ENCODE data around the gene DMAC1.
A peak's percentile ranks its signal among the peaks of the same experiment; 100 is the strongest.

Gene DMAC1, protein sequence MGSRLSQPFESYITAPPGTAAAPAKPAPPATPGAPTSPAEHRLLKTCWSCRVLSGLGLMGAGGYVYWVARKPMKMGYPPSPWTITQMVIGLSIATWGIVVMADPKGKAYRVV

DNA sequence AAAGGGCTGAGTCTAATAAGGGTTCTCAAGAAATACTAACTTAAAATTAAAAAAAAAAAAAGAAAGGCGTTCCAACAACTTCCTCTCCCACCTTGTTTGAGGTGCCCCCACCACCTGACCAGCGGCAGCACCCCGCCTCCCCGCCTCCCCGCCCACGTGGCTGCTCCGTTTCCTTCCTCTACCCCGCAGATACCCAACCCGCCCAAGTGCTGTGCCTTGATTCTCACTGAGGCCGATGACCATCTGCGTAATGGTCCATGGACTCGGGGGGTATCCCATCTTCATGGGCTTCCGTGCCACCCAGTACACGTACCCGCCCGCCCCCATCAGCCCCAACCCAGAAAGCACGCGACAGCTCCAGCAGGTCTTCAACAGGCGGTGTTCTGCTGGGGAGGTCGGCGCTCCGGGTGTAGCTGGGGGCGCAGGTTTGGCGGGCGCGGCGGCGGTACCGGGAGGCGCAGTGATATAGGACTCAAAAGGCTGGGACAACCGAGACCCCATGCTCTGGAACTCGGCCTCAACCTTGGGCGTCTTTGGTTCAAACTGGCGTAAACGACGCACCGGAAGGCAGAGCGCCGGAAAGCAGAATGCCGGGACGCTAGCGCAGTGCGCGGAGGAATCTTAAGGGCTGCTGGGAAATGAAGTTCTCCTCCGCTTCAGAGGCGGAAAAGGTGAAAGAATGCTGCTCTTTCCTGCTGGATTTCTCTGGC is at the start of gene DMAC1:
DMAC1 (minus strand) TSS at position 545 of the 710 bp plus-strand sequence; CDS start at position 501, 44 bp downstream.
- DNase-seq, result peak; percentile 39

DNA sequence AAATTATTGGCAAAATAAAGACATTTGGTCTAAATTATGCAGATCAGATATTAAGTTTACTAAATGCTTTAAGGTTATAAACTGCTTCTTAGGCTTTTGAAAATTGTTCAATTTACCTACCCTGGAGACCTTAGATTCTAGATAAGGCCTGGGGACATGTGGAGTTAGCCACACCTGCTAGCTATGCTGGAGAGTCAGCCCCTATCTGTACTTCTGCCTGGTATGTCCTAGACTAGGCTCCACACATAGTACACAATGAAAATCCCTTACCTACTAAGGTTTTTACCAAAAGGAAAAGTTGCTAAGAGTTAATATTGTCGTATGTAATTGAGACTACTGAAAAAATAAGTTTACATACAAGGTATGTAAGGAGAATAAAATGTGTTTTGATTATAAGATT is 49.8 kb upstream of the DMAC1 start:
- no peak for DNase-seq

DNA sequence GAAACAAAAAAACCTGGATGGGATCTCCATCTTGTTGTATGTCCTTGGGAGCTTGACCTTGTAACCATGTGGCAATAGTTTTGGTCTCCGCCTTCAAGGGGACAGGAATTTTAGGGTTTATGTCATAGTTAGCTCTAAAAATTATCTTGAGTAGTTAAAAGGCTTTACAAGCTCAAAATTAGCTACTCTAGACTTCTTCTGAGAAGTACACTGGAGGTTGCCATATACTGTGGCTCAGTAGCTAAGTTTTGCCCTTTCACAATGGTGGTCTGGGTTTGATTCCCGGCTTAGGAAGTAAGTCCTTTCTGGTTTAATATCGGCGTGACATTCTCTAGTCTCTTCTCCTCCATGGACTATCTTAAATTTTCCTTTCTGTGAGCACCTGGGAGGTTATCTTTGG is 48.9 kb upstream of the DMAC1 start:
- DNase-seq, result no peak

DNA sequence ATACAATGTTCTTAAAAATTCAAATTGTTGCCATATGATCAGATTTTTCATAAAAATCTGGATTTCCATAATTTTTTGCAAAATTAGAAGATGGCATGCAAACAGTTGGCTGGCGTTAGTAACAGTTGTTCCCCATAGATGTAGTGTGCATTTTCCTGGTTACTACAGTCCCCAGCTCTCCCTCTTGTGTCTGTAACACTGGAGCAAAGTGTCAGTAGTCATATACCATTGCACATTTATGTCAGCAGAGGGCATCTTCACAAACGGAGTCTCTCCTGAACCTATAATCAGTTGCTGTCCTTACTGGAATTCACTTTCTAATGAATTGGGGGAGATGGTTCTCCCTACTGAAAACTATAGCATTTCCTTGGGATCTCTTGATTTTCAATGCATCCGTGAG is 44.7 kb upstream of the DMAC1 start:
- DNase-seq, result no peak

DNA sequence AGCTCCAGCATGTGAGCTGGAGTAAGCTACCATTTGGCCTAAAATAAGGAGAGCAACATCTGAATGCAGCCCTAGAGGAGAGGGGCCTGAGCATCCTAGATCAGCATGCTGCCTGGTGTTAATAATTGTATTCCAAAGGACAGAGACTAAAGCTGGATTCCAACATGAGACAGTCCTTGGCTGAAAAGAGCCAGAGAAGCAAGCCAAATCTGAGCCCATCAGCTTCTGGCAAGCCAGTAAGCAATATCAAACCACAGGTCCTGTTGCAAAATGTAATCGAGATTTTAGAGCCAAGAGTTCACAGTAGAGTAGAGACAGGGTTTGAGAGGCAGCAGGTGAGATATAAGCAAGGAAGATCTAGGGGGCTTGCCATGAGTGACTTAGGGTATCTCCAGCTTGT is 42.3 kb upstream of the DMAC1 start:
- no peak for DNase-seq

DNA sequence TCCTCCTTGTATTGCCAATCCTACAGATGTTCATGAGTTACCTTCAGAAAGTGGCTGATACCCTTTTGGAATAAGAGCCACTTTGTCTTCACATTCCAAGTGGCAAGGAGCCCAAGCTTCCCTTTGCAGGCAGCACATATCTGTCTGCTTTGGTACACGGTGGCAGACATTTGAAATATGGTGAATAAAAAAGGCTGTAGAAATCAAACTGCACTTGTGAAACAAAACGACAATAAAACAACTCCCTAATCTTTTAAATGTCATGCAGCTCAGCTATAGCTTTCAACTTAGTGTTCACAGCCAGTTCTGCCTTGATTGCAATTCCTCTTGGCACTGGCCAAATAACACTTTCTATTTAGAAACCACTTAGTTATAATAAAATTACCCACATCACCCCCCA is 35.0 kb upstream of the DMAC1 start:
- DNase-seq, result no peak

DNA sequence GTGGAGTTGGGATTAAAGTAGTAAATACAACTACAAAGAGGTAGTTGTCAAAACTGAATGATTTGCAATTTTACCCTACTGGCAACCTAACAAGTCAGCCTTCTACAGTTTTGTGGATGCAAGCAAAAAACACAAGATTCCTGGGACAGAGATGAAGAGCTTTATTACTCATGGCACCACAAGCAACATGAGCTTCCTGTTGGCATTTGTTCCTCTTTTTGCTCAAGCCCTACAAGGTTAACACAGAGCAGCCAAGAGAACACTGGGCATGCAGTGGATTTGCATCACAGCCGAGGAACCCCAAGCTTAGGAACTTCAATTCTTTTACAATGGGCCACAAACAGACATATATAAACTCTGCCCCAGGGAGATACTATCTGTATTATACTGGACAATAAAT is 28.8 kb upstream of the DMAC1 start:
- no peak for DNase-seq

DNA sequence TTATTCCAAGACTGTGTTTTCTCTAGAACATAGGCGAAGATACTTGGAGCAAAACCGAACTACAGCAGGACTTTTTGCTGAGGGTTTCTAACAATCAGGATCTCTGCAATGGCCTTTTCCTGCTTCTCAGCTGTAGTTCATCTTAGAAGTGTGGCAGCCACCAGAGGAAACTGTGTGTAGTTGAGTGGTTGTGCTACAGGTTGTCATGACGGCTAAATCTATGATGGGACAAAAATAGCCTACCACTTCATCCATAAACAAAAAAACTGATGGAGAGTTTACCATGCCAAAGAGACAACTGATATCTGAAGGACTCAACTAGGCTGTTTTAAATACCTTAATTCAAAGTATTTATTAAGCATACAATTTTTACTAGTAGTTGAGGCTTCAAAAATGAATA is 28.2 kb upstream of the DMAC1 start:
- DNase-seq, result no peak

DNA sequence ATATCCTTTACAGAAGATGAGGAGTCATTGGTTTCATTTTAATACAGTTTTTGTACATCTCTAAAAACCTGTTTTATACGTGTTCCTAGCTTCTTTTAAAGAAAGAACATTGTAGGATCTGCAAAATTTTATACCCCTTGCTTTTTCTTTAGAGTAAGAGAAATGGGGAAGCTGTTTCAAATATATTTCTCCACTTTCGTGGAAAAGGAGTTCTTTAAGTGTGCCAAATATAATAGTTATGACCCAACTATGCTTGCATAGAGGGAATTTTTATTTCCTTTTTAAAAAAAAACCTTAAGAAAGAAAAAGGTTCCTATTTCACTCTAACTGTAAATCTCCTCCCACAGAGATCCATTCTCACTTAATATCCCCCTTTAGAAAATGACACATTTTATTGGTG is 27.5 kb upstream of the DMAC1 start:
- DNase-seq, result no peak

DNA sequence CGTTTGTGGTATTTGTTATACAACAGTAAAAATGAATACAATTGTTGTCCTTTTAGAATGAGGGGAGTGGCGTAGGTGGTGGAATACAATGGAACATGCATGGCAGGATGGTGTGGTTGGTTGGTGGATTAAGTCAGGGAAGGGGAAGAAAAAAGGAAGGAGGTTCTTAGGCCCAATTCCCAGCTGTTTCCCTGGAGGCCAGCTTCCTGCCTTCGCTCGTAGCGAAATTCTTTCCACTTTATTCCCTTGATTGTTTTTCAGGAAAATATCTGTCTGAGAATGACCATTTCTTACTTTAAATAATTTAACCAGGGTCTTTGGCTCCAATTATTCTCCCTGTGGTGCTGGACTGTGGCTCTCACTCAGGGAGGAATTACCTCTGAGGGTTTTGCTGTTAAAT is 24.1 kb upstream of the DMAC1 start:
- DNase-seq, result no peak

DNA sequence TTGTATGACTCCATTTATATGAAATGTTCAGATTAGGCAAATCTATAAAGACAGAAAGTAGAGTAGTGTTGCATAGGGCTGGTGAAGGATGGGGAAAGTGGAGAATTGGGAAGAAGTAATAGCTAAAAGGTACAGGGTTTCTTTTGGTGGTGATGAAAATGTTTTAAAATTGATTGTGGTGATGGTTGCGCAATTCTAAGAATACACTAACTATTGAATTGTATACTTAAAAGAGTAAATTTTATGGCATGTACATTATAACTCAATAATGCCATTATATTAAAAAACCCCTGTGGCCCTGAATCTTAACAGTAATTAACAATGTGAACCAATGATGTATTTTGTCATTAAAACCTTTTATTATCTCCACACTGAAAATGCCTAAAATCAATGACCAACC is 20.4 kb upstream of the DMAC1 start:
- DNase-seq, result no peak

DNA sequence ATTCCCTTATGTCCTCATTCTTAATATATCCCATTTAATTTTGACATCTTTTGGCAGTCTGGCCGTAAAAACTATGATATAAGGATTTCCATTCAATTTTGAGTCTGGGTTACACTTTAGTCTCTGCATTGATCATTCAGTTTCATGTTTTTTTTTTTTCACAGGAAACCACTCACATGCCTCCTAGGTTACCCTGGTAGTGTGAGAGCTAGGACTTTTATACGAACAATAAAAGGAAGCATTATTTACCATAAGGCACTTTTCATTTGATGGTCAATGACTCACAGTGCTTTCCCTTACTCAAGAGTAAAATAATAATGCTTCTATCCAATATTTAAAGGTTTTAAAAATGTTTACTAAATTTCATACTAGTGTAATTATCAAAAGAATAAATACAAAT is 16.4 kb upstream of the DMAC1 start:
- DNase-seq, result no peak

DNA sequence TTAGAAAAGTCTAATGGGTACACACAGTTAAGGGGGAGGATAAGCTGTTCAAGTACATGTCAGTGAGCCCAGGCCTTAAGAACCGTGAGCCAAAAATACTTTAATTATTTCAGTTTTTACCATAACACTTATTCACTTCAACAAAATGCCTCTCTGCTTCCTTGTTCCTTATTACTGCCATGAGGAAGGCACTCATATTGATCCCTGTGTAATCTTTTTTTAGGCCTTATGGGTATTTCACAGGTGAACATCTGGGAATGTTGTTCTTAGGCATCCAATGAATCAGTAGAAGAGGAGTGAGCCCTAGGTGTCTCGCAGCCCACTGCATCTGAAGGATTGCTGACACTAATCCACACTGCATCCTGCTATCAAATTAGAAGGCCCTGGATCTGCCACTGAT is 13.5 kb upstream of the DMAC1 start:
- no peak for DNase-seq

DNA sequence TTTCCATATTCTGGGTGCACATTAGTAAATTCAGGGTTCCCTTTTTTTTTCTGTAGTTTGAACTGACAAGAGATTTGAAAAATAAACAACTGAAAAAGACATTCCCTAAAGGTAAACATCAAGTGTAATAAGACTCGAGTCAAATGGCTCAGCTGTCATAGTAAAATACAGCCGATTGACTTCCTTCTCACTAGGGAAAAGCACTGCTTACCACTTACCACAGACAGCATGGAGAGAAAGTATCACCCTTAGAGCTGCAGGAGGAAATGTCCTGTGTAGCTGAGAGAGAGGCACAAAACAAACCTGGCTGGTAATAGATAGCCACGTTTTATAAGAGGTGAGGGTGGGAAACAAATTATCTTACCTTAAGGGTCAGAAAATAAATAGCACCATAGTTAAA is 12.1 kb upstream of the DMAC1 start:
- no peak for DNase-seq

DNA sequence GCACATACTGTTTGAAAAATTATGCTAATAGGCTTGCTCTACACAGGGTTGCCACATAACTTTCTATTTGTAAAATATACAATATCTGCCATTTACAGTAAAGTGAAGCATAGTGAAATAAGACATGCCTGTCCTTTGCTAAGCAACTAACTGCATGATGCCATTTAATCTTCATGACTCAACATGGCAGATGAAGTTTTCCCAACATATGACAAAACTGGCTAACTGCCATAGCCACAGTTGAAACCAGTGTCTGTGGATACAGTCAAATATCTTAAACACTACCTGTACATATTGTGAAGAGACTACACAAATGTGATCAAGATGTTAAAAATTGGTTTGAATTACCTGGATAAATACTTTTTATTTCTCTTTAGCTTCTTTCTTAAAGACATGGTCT is 3.1 kb upstream of the DMAC1 start:
- no peak for DNase-seq

DNA sequence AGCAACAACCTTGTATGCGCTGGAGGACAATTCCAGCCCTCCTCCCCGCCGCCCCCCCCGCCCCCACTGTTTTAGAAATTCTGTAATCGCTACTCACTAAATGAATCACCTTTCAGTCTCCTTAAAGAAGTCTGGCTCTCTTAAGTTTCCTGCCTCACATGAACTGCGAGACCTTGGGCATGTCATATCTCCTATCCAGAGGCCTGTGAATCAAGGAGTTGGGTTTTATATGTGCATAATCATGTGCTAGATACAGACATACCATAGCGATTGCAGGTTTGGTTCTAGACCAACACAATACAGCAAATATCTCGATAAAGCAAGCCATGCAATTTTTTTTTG is 337 bp upstream of the DMAC1 start:
- DNase-seq, result no peak

DNA sequence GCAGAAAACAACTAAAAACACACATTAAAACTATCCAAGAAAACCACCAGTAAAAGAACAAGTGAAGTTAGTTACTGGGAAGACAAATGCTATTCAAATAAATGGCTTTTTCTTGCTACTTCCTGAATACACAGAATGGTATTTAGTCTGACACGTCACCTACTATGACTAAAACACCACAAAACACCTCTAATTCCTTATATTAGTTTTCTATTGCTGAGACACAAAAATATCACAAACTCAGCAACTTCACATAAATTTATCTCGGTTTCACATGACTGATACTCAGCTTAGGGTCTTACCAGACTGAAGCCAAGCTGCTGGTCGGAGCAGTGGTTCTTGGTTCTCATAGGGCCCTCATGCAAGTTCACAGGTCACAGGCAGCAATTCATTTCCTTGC is 5.4 kb downstream of the DMAC1 start:
- no peak for DNase-seq

DNA sequence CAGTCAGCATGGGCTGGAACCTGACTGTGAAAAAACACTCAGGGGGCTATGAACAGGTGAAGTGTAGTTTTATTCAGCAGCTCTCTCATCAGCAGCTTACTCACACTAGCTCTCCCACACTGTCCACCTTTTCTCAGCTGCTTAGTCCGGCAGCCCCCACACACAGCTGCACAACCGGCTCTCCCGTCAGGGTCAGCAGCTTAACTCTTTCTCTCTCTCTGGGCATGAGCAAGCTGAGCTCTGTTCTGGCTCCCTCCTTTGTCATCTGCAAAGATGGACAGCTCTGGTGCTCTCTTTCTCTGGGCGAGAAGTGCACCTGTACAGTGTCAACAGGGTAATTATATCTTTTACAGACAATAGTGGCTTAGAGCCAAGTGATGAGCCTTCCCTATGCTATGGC is 8.2 kb downstream of the DMAC1 start:
- DNase-seq, result peak; percentile 8

DNA sequence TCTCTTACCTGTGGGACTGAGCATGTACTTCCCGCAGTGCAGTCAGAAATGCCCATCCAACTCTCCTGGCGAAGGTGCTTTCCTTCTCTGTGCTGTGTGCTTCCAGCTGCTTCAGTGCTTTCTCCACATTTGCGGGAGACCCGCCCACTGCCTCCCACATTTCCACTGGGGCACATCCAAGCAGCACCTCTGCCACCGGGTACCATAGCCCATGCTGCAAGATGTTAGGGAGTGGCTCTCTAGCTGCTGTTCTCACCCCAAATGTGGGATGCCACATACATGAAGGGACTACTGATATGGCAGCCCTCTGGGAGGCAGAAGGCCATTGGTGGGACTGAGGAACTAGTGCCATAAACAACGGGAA is 8.8 kb downstream of the DMAC1 start:
- DNase-seq, result no peak

DNA sequence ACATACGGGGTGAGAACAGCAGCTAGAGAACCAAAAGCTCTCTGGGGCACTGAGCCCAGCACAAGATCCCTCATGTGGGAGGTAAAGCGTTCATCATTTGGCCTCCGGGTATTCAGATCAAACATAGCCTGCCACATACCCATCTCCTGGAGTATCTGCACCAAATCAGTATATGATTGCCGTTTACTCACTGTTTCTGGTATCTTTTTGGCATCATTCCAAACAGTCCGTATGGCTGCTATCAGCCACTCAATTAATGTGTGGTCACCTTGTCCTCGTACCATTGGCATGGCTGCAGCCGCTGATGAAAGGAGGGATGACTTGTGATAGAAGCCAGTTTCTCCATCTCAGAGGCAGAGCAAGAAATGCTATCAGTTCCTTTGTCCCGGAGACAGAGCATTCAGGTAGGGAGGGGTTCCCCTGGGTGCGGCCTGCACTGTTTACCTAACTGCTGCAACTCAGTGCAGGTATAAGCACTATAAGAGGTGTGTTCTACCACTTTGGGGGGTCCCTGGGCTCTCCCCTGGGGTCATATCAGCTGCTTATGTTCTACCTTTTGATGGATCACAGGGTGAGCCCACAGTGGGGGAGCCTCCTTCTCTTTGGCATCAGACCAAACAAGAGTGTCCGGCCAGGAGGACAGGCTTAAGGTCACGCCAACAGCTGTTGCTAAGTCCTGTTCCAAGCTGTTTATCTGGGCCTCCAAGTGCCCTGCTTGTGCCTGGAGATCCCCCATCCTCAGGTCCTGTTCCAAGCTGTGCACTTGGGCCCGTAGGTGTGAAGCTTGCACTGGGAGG is 9.4 kb downstream of the DMAC1 start:
- DNase-seq, result no peak

DNA sequence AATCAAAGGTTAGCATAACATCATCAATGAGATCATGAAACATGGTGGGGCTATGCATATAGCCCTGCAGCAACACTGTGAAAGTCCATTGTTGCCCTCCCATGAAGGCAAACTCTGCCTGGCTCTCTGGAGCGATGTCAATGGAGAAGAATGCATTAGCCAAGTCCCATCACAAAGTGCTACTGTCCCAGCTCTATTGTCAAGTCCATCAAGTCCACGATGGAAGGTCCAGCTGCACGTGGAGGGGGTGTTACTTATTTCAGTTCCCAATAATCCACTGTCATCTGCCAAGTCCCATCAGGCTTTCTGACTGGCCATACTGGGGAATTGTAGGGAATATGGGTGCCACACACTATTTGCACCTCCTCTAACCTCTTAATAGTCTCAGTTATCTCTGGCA is 10.8 kb downstream of the DMAC1 start:
- no peak for DNase-seq

DNA sequence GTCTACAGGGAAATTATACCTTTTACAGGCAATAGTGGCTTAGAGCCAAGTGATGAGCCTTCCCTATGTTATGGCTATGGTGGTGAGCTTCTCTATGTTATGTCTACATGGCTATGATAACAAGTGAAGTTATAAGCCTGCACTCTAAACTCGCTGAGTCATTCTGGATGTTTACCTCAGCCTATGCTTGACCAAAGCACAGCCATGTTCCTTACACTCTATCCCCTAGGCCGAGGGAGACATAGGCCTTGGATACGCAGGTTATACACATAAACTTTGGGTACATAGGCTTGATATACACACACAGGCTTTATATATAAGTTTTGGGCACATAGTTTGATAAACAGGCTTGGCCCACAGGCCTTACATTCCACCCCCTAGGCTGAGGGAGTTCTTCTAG is 13.8 kb downstream of the DMAC1 start:
- DNase-seq, result no peak

DNA sequence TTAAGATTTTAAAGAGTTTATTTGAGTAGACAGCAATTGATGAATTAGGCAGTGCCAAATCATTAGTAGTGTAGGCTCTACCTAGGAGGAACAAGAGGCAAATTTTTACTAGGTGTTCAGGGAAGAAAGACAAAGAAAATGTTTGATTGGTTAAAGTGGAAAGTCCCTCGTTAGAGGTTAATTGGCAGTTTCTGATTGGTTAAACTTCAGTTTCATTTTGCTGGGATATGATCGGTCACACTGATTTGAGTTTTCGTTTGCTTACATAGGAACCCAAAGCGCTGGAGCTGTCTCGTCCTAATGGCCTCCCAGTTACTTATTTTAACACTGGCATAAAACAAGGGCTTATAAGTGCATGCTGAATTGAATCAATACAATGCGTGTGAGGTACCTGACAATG is 15.1 kb downstream of the DMAC1 start:
- no peak for DNase-seq

DNA sequence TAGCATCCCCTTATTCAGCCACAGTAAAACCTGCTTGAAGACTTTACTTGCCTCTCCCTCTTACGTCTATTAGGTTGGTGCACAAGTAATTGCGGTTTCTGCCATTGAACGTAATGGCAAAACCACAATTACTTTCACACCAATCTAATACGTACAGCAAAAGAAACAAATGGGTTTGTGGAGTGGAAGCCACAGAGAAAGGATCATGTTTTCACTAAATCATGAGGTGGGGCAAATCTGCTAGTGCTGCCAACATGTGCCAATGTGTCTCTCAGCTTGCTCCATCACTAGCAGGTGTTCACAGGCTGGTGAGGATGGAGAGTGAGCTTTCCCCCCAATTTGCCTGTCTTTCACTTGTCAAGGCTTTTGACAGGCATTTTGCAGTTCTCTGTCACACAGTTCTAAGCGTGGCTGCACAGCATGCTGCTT is 15.9 kb downstream of the DMAC1 start:
- no peak for DNase-seq

All from NCI-H2029 (cell line).